SK-N-SH treated with all-trans-retinoic acid at 6 μM for 48 hours (cell line): ENCODE results near the gene OPRM1.

Experiments
- ARNTL ChIP-seq: fragments of 450-650 bp; formaldehyde crosslinking; IDR thresholded peaks from 2 replicates; pipeline ENCODE4 v1.5.0; 2020; ENCODE audit warnings: low read depth, mild to moderate bottlenecking, moderate library complexity, borderline replicate concordance
- CSDC2 ChIP-seq: fragments of 250-450 bp; sonication (Bioruptor Pico); IDR thresholded peaks from 2 replicates; pipeline ENCODE4 v1.5.0; 2020; ENCODE audit warnings: mild to moderate bottlenecking, moderate library complexity
- ESRRG ChIP-seq: fragments of 250-450 bp; sonication (Bioruptor Pico); IDR thresholded peaks from 2 replicates; pipeline ENCODE4 v1.6.1; 2021; ENCODE audit warnings: mild to moderate bottlenecking
- OSR1 ChIP-seq: fragments of 250-450 bp; sonication (Bioruptor Pico); IDR thresholded peaks from 2 replicates; pipeline ENCODE4 v1.8.0; 2022; ENCODE audit warnings: moderate library complexity, mild to moderate bottlenecking, inconsistent platforms
- TOX ChIP-seq: fragments of 250-450 bp; sonication (Bioruptor Pico); IDR thresholded peaks from 2 replicates; pipeline ENCODE4 v1.8.0; 2021; ENCODE audit warnings: mild to moderate bottlenecking, moderate library complexity, borderline replicate concordance
- ZFP3 ChIP-seq: fragments of 250-450 bp; sonication (Bioruptor Pico); IDR thresholded peaks from 2 replicates; pipeline ENCODE4 v1.5.0; 2020; ENCODE audit warnings: mild to moderate bottlenecking, moderate library complexity
- ZNF70 ChIP-seq: fragments of 450-650 bp; formaldehyde crosslinking; IDR thresholded peaks from 2 replicates; pipeline ENCODE4 v1.5.0; 2020; ENCODE audit warnings: mild to moderate bottlenecking, moderate library complexity
- TF ChIP-seq, protein P1 (sequence below): fragments of 250-450 bp; sonication (Bioruptor Pico); IDR thresholded peaks from 2 replicates; pipeline ENCODE4 v1.8.0; 2020; ENCODE audit warnings: mild to moderate bottlenecking, moderate library complexity, borderline replicate concordance
- TF ChIP-seq, protein P2 (sequence below): fragments of 250-450 bp; sonication (Bioruptor Pico); IDR thresholded peaks from 2 replicates; pipeline ENCODE4 v1.5.1; 2021; ENCODE audit warnings: mild to moderate bottlenecking, moderate library complexity
- TF ChIP-seq, protein P3 (sequence below): fragments of 250-450 bp; sonication (Bioruptor Pico); IDR thresholded peaks from 2 replicates; pipeline ENCODE4 v1.8.0; 2021; ENCODE audit warnings: low read depth, mild to moderate bottlenecking, moderate library complexity, borderline replicate concordance

DNA sequence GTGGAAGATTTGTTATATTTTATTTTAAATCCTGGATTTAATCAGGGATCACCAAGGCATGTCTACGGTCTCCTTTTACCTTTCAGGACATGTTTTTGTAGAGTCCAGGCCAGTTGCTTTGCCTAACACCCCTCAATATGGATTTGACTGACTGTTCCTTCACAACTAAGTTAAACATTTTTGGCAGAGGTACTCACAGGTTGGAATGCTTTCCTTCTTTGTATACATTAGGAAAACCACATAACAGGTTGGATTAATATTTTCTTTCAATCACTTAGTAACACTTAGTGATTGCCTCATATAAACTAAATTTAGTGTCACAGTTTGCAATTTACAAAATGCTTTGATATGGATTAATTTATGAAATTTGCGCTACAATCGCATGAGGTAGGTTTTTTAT, 253.0 kb downstream of the OPRM1 start:
- TF ChIP-seq, protein P1, sequence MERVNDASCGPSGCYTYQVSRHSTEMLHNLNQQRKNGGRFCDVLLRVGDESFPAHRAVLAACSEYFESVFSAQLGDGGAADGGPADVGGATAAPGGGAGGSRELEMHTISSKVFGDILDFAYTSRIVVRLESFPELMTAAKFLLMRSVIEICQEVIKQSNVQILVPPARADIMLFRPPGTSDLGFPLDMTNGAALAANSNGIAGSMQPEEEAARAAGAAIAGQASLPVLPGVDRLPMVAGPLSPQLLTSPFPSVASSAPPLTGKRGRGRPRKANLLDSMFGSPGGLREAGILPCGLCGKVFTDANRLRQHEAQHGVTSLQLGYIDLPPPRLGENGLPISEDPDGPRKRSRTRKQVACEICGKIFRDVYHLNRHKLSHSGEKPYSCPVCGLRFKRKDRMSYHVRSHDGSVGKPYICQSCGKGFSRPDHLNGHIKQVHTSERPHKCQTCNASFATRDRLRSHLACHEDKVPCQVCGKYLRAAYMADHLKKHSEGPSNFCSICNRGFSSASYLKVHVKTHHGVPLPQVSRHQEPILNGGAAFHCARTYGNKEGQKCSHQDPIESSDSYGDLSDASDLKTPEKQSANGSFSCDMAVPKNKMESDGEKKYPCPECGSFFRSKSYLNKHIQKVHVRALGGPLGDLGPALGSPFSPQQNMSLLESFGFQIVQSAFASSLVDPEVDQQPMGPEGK, result no peak
- TF ChIP-seq ESRRG (CRISPR knock-in tag), result no peak
- no peak for TF ChIP-seq ZFP3 (CRISPR knock-in tag)
- TF ChIP-seq TOX (CRISPR knock-in tag), result no peak
- no peak for TF ChIP-seq CSDC2 (CRISPR knock-in tag)
- TF ChIP-seq ZNF70 (CRISPR knock-in tag), result no peak
- TF ChIP-seq ARNTL (CRISPR knock-in tag), result no peak
- TF ChIP-seq, protein P2, sequence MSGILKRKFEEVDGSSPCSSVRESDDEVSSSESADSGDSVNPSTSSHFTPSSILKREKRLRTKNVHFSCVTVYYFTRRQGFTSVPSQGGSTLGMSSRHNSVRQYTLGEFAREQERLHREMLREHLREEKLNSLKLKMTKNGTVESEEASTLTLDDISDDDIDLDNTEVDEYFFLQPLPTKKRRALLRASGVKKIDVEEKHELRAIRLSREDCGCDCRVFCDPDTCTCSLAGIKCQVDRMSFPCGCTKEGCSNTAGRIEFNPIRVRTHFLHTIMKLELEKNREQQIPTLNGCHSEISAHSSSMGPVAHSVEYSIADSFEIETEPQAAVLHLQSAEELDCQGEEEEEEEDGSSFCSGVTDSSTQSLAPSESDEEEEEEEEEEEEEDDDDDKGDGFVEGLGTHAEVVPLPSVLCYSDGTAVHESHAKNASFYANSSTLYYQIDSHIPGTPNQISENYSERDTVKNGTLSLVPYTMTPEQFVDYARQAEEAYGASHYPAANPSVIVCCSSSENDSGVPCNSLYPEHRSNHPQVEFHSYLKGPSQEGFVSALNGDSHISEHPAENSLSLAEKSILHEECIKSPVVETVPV, result no peak
- TF ChIP-seq OSR1 (CRISPR knock-in tag), result no peak
- TF ChIP-seq, protein P3, sequence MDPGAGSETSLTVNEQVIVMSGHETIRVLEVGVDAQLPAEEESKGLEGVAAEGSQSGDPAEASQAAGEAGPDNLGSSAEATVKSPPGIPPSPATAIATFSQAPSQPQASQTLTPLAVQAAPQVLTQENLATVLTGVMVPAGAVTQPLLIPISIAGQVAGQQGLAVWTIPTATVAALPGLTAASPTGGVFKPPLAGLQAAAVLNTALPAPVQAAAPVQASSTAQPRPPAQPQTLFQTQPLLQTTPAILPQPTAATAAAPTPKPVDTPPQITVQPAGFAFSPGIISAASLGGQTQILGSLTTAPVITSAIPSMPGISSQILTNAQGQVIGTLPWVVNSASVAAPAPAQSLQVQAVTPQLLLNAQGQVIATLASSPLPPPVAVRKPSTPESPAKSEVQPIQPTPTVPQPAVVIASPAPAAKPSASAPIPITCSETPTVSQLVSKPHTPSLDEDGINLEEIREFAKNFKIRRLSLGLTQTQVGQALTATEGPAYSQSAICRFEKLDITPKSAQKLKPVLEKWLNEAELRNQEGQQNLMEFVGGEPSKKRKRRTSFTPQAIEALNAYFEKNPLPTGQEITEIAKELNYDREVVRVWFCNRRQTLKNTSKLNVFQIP, result no peak
